K562 (cell line): ENCODE results near the gene SPRED2. TPM values are rescaled to one million over a fixed set of nuclear protein-coding genes. Genes with fewer than 3 reads are reported as not detected.
A peak's percentile ranks its signal among the peaks of the same experiment; 100 is the strongest.

Source experiments
- ATAC-seq: fragments of 200-7000 bp; cut with Tn5 transposase; 3 replicates; pipeline ENCODE4 v1.9.1; 2020; ENCODE audit warnings: moderate library complexity
- BruUV-seq: library from RNA; stranded (reverse); fragments of 400-500 nt; replicated peaks from 2 replicates; lab custom pipeline; 2021; lab: Mats Ljungman, UMichigan
- CTCF ChIA-PET: fragments of 300-600 bp; formaldehyde crosslinking; extraction: SDS; loops from one replicate; lab custom pipeline; 2021; ENCODE audit warnings: low intra/inter-chr PET ratio; lab: Yijun Ruan, JAX
- POLR2A ChIA-PET: fragments of 300-600, 350-650 bp; sonication (Branson Sonifier 250); formaldehyde crosslinking; extraction: SDS; loops from one replicate; lab custom pipeline; 2021; ENCODE audit warnings: antibody characterized with exemption, inconsistent platforms; lab: Yijun Ruan, JAX
- DNase-seq, 4 experiments: peaks; one replicate each; pipeline versions ENCODE4 v3.0.0 to v3.0.0-alpha.2; 2011 to 2018; ENCODE audit warnings: low spot score in 3 of 4, mixed read lengths in 3 of 4; ENCODE audit errors: extremely low read depth in 1 of 4
- FAIRE-seq: peaks from 2 replicates; lab custom pipeline; 2011; peaks lifted over from hg19 to GRCh38; lab: Jason Lieb, UNC
- H2AFZ ChIP-seq: 2 replicates; pipeline ENCODE4 v1.6.0; 2011; ENCODE audit warnings: low read depth, low read length, control low read depth, inconsistent platforms
- H3K27ac ChIP-seq: fragments of 200-600 bp; 3 replicates; pipeline ENCODE4 v1.8.0; 2011; ENCODE audit warnings: low read depth, mild to moderate bottlenecking, control low read depth, inconsistent platforms, low read length, moderate library complexity, mixed read lengths; ENCODE audit errors: extremely low read depth
- H3K27me3 ChIP-seq, 2 experiments: fragments of 300-600 bp in 1 of 2; 2 replicates in 1 of 2; 3 replicates in 1 of 2; pipeline versions ENCODE4 v1.6.0 to v1.8.0; 2011; ENCODE audit warnings: inconsistent platforms in 2 of 2, low read length in 2 of 2, mild to moderate bottlenecking in 1 of 2, mixed read lengths in 1 of 2, moderate library complexity in 1 of 2; ENCODE audit not compliant: control insufficient read depth in 2 of 2, insufficient read depth in 2 of 2
- H3K36me3 ChIP-seq: fragments of 300-600 bp; 3 replicates; pipeline ENCODE4 v1.8.0; 2011; ENCODE audit warnings: mild to moderate bottlenecking, low read length, inconsistent platforms; ENCODE audit not compliant: control insufficient read depth, insufficient read depth
- H3K4me1 ChIP-seq, 2 experiments: fragments of 200-600 bp in 1 of 2; replicated peaks in 1 of 2; 2 replicates in 1 of 2; 3 replicates in 1 of 2; pipeline versions ENCODE4 v1.5.1 to v1.8.0; 2011; ENCODE audit warnings: inconsistent platforms in 2 of 2, low read length in 2 of 2, mild to moderate bottlenecking in 1 of 2, mixed read lengths in 1 of 2, moderate library complexity in 1 of 2; ENCODE audit not compliant: control insufficient read depth in 2 of 2, insufficient read depth in 2 of 2
- H3K4me2 ChIP-seq: 2 replicates; pipeline ENCODE4 v1.6.1; 2011; ENCODE audit warnings: low read length, control low read depth, inconsistent platforms, mixed read lengths; ENCODE audit not compliant: insufficient read depth
- H3K4me3 ChIP-seq: fragments of 200-600 bp; sonication (generic), shearing (Covaris generic); 2 replicates; pipeline ENCODE4 v1.5.1; 2016; ENCODE audit warnings: control low read depth, inconsistent platforms
- H3K79me2 ChIP-seq: fragments of 200-600 bp; 3 replicates; pipeline ENCODE4 v1.8.0; 2011; ENCODE audit warnings: low read length, inconsistent platforms; ENCODE audit not compliant: control insufficient read depth, insufficient read depth
- H3K9ac ChIP-seq, 2 experiments: 2 replicates each; pipeline versions ENCODE4 v1.6.0 to v1.6.1; 2011; ENCODE audit warnings: low read depth in 2 of 2, low read length in 2 of 2, control low read depth in 1 of 2, inconsistent platforms in 1 of 2, mild to moderate bottlenecking in 1 of 2, mixed read lengths in 1 of 2; ENCODE audit not compliant: insufficient read depth in 1 of 2
- H3K9me1 ChIP-seq: one replicate; pipeline ENCODE4 v1.6.0; 2011; ENCODE audit warnings: inconsistent platforms, mild to moderate bottlenecking, low read length, moderate library complexity; ENCODE audit not compliant: control insufficient read depth, insufficient read depth
- H3K9me3 ChIP-seq: replicated peaks from 2 replicates; pipeline ENCODE4 v1.5.1; 2011; ENCODE audit warnings: low read depth, low read length, inconsistent platforms; ENCODE audit not compliant: control insufficient read depth, insufficient read depth
- H4K20me1 ChIP-seq: replicated peaks from 2 replicates; pipeline ENCODE4 v1.6.1; 2011; ENCODE audit warnings: low read length, inconsistent platforms, mixed read lengths; ENCODE audit not compliant: control insufficient read depth, insufficient read depth
- CBFA2T3 ChIP-seq: fragments of 450-650 bp; IDR thresholded peaks from 2 replicates; pipeline ENCODE4 v1.6.1; 2017
- EWSR1 ChIP-seq: fragments of 450-650 bp; IDR thresholded peaks from 2 replicates; pipeline ENCODE4 v1.6.1; 2018; ENCODE audit warnings: borderline replicate concordance, mild to moderate bottlenecking, low read depth, moderate library complexity; ENCODE audit not compliant: partially characterized antibody
- ZBTB17 ChIP-seq: fragments of 450-650 bp; formaldehyde crosslinking; IDR thresholded peaks from 2 replicates; pipeline ENCODE4 v1.4.0; 2020; ENCODE audit warnings: mild to moderate bottlenecking
- WGBS: fragments of 100-300 bp; shearing (Covaris generic); methylation state at CpG from one replicate; pipeline ENCODE4 v1.1.6; 2016; ENCODE audit warnings: low coverage, mixed read lengths; ENCODE audit not compliant: insufficient coverage; ENCODE audit errors: missing lambda C conversion rate; 5-methylcytosine and 5-hydroxymethylcytosine counted together
- in situ Hi-C: fragments of 300-500 bp; cut with MboI; formaldehyde crosslinking; loops from 4 replicates; pipeline ENCODE4 v1.15.0; 2018; ENCODE audit warnings: inconsistent platforms, mixed read lengths
- intact Hi-C: fragments of 100-400 bp; cut with micrococcal nuclease; formaldehyde crosslinking; loops from 2 replicates; pipeline ENCODE4 v1.14.2; 2022
- polyA plus RNA-seq, 8 experiments: library from polyadenylated mRNA; depleted of rRNA in 4 of 8; stranded (reverse) in 5 of 8; unstranded in 3 of 8; fragments of >200 nt; fragmentation: Nextera tagmentation in 2 of 8; fragmentation: Illumina TruSeq in 1 of 8; extraction: Ambion mirVana in 2 of 8; extraction: Trizol in 1 of 8; gene quantifications; 2 replicates each; pipeline versions ENCODE4 v1.2.1 to v1.2.3, GENCODE V29; 2011 to 2014; ENCODE audit warnings: inconsistent platforms in 1 of 8, missing spikeins in 1 of 8
- total RNA-seq, 7 experiments: library from RNA; depleted of rRNA in 6 of 7; stranded (reverse); fragments of >200 nt in 6 of 7; fragmentation: Illumina TruSeq in 2 of 7; extraction: Trizol in 2 of 7; gene quantifications; 2 replicates each; pipeline versions ENCODE4 v1.2.1 to v1.2.3, GENCODE V29; 2011 to 2021; ENCODE audit warnings: low replicate concordance in 1 of 7
- TF ChIP-seq, protein P1 (sequence below), 2 experiments: fragments of 450-650 bp; IDR thresholded peaks; 2 replicates each; pipeline ENCODE4 v1.6.1; 2016

Gene SPRED2
- total and polyA plus RNA-seq, 9 of the 15 experiments (the other 6 are each of a cell fraction or from before 2014, with no cell fraction given), result 4.6 to 50.8 (median 14.1) TPM

DNA sequence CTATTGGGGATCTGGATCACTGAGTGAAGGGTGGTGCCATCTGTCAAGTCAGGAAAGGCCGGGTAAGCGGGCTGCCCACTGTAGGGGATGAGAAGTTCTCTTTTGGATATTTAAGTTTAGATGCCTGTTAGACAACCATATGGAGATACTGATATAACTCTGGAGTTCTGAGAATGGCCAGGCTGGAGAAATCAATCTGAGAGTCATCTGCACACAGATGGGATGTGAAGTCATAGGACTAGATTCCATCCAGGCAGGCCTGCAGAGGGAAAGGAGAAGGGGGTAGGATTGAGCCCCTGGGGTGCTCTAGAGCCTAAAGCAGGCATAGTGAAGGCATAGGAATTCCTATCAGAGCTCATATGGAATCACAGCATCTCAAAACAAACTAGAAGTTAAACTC, 30.1 kb downstream of the SPRED2 start:
- DNase-seq (no peak), ATAC-seq (peak; percentile 10; the same call in 1 of the 3 replicates)
- no peak overlapping the region for H3K4me3 ChIP-seq
- peaks cover 44% of the 10 kb centered on the region for H4K20me1 ChIP-seq
- no peak overlapping the region for H2AFZ ChIP-seq
- no TSS peak for BruUV-seq
- 62% methylated on average over 2 of the region's 2 CpGs for WGBS
- no peaks in the 10 kb centered on the region for H3K27me3 ChIP-seq
- H3K9me1 ChIP-seq, result peaks cover under 1% of the 10 kb centered on the region
- no peaks in the 10 kb centered on the region for H3K36me3 ChIP-seq
- H3K4me2 ChIP-seq, result no peak overlapping the region
- POLR2A ChIA-PET, result interaction anchor here (0.6 to 1.3 kb wide), 4 partner anchors 8 to 324 kb away, joined by 3 read pairs; no protein-coding TSS in a partner anchor
- TF ChIP-seq, protein P1, sequence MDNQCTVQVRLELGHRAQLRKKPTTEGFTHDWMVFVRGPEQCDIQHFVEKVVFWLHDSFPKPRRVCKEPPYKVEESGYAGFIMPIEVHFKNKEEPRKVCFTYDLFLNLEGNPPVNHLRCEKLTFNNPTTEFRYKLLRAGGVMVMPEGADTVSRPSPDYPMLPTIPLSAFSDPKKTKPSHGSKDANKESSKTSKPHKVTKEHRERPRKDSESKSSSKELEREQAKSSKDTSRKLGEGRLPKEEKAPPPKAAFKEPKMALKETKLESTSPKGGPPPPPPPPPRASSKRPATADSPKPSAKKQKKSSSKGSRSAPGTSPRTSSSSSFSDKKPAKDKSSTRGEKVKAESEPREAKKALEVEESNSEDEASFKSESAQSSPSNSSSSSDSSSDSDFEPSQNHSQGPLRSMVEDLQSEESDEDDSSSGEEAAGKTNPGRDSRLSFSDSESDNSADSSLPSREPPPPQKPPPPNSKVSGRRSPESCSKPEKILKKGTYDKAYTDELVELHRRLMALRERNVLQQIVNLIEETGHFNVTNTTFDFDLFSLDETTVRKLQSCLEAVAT (IDR thresholded peaks at IDR 0.05), result peak in 1 of 2 experiments; percentile 67; a peak in 1 of 4 replicates
- TF ChIP-seq EWSR1 (no peak), ZBTB17 (0 out of 2 replicates have a peak, but pooled peaks have one; percentile 48), CBFA2T3 (0 out of 2 replicates have a peak, but pooled peaks have one; percentile 9)
- TF ChIP-seq, all 486 proteins: peak for 3
- H3K4me1 ChIP-seq, result peaks cover 11 to 29% of the 10 kb centered on the region in 2 experiments
- peaks cover 92% of the 10 kb centered on the region for H3K79me2 ChIP-seq
- in situ Hi-C loops (no loop called here), intact Hi-C loops (no loop called here)
- no peak for FAIRE-seq
- H3K27ac ChIP-seq, result no peak overlapping the region
- CTCF ChIA-PET, result no interaction called here
- no peaks in the 10 kb centered on the region for H3K9me3 ChIP-seq
- no peak overlapping the region for H3K9ac ChIP-seq
